NCI-H226 (cell line): ENCODE data around the gene MET.
"Not testable (repeated sequence)": the region's sequence is repeated elsewhere in the genome, so short reads cannot be mapped to it uniquely, and the experiment has no call there.

ENCODE experiments used
- DNase-seq: peaks from one replicate; pipeline ENCODE4 v3.0.0-alpha.2; 2015

Gene MET

DNA sequence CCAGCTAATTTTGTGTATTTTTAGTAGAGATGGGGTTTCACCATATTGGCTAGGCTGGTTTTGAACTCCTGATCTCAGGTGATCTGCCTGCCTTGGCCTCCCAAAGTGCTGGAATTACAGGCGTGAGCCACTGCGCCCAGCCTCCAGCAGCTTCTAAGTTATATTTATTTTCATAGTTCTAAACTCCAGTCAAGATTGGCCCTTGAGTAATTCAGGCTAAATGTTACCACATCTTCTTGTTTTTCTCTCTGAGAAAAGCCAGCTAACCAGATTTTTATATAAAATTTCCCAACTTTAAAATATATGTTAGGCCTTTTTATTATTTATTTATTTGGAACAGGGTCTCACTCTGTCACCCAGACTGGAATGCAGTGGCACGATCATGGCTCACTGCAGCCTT lies 141.4 kb downstream of the MET start:
- DNase-seq, result not testable (repeated sequence)

DNA sequence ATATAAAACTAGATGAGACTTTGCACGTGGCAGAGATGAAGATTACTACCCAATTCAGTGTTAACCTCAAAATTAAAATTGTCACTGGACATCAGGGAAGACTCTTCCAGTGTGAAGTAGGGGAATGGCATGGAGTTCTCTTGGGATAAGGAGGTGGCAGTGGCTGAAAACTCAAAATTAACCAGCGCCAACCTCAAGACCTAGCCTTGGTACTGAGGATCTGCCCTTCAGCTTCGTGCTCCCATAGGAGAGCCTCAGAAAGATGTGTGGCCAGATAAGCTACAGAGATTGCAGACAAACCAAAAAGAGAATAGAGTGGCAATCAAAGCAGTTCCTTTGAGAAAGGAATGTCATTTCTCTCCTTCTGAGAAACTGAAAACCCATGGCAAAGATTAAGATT lies 143.0 kb downstream of the MET start:
- no peak for DNase-seq

DNA sequence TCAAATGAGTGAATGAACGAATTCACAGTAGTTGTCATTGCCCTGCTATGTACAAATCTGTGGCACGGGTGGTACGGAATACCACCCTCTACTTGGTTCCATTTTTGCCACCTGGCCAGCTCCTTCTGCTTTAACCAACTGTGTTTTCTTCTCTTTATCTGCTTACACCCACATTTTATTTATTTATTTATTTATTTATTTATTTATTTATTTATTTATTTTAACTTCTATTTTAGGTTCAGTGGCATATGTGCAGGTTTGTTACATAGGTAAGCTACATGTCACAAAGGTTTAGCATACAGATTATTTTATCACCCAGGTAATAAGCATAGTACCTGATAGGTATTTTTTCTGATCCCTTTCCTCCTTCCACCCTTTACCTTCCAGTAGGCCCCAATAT lies 148.2 kb downstream of the MET start:
- no peak for DNase-seq

DNA sequence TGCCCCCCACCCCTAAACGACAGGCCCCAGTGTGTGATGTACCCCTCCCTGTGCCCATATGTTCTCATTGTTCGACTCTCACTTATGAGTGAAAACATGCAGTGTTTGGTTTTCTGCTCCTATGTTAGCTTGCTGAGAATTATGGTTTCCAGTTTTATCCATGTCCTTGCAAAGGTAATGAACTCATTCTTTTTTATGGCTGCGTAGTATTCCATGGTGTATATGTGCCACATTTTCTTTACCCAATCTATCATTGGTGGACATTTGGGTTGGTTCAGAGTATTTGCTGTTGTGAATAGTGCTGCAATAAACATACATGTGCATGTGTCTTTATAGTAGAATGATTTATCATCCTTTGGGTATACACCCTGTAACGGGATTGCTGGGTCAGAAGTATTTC lies 149.7 kb downstream of the MET start:
- not testable (repeated sequence) for DNase-seq

DNA sequence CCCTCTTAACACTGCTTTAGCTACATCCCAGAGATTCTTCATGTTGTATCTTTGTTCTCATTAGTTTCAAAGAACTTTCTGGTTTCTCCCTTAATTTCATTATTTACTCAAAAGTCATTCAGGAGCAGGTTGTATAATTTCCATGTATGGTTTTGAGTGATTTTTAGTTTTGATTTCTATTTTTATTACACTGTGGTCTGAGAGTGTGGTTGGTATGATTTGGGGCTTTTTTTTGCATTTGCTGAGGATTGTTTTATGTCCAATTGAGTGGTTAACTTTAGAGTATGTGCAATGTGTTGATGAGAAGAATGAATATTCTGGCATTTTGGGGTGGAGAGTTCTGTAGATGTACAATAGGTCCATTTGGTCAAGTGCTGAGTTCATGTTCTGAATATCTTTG lies 152.5 kb downstream of the MET start:
- DNase-seq, result no peak

DNA sequence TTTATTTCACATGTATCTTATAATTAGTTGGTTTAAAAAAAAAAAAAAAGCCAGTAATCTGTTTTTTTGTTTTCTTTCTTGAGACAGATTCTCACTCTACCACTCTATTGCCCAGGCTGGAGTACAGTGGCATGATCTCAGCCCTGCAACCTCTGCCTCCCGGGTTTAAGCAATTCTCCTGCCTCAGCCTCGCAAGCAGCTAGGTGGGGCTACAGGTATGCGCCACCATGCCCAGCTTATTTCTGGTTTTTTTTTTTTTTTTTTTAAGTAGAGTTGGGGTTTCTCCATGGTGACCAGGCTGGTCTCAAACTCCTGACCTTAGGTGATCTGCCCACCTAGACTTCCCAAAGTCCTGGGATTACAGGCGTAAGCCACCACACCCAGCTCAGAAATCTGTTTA lies 156.3 kb downstream of the MET start:
- DNase-seq, result no peak

DNA sequence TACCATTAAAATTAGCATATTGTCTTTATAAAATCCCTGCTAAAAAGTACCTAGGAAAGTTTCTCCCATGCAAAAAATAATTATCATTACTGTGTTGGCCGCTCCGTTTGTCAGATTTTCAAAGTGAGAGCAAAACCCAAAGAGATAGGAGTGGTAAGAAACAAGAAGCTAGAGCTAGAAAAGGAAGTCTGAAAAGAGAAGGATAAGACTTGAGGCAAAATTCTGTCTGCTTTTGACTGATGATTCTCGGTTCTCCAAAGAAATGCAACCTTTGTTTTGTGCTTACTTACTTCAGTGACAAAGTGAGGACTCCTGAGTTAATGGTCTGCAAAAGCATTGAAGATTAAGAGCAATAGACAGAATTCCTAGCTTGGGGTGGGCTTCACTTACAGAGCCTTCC lies 157.0 kb downstream of the MET start:
- no peak for DNase-seq

DNA sequence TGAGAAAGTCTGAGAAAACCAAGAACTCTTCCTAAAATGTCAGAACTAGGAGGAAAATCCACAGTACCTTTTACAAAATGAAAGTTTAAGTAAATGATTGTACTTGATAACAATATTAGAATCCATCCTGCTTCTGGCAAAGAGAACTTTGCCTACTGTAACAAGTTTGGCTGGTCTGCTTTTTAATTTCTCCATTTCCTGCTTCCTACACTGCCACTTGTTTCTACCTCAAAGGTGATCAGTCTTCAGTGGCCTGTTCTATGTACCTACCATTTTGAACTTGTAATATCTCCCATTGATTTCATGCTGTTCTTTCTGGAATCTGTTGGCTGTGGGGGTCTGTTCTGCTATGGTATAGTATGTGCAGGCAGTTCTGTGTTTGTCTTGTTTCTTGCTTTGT lies 157.5 kb downstream of the MET start:
- no peak for DNase-seq

DNA sequence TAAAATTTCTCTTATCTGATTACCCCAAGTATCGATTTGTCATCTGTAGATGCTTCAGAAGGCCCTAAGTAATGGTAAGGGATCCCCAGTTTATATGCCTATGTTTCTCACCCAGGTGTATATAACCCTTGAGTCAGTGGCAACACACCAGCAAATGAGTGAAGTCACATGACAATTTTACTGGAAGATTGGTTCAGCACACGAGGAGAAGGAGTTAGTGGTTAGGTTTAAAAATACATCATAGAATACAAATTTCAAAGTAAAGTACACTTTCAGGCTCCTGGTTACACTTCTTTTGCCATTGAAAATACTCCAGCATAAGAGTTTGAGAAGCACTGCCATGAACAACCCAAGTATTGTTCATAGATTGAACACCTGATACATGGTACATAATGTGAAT lies 160.7 kb downstream of the MET start:
- no peak for DNase-seq

DNA sequence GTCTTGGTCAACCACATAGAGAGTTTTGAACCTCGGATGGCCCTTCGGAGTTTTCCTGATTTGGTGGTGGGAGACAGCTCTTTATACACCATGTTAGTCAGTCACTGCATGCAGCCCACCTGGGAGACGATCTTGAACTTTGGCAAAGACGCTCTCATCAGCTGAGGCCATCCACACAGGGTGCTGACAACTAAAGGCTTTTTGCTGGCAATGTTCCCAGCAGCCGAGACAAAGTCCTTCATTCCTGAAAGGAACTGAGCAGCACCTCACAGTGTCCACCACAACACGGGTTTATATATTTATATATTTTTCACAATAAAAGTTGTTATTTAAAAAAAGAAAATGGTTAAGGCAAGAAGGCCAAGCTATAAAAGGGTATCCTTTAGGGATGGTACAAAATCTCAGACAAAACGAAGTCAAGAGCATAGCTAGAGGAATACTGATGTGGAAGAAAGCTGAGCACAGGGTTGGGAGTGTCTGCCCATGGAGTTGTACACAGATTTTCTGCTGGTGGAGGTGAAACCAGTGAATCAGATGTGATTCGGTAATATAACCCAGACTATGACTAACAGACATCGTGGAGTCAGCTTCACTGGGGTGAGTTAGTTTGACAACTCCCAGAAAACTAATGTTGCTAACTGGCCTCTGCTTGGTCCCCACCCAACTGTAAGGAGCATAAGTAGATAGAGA lies 163.0 kb downstream of the MET start:
- peak; percentile 53 for DNase-seq

DNA sequence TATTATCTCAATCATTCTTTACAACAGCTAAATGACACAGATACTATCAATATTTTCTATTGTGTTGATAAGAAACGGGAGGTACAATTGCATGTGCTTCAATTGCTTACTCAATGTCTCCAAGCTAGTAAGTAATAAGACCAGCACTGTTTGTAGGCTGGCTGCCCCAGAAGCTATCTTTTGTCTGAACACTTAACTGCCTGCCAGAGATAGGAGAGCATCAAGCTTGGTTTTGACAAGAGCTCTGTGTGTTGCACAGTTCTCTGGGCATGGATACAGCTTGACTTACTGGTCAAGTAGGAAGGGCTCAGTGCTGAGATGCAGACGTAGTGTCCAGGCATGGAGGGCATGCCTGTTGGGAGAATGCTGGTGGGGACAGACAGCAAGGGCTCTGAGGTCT lies 164.1 kb downstream of the MET start:
- no peak for DNase-seq

DNA sequence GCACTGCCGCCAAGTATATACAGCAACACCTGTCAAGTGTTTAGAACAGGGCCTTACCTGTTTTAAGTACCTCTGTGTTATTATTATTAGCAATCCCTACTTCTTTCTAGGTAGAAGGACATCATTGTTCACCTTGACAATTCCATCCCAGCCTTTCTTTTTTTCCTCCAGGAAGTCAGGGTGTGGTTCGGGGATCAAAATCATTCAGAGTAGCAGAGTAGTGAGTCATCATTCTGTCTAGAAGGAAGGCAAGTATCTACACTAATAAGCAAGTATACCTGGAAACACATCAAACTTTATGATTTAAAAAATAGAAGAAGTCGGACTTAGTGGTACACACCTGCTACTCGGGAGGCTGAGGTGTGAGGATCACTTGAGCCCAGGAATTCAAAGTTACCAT lies 164.9 kb downstream of the MET start:
- peak; percentile 52 for DNase-seq

DNA sequence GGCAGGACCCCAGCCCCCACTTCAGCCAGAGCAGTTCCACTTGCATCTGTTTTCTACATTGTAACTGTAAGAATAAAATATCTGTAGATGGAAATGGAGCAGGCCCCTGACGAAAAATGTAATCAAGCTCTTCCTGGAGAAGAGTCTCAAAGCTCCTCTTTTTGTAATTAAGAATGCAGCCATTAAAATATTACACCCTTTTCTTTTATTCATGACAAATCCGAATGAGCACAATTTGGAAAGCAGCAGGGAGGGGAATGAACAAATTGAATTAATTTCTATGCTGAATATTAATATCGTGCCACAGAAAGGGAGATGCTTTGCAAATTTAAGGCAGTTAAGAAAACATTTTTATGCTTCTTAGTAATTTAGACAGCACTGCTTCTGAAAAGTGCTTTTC lies 165.6 kb downstream of the MET start:
- DNase-seq, result no peak

DNA sequence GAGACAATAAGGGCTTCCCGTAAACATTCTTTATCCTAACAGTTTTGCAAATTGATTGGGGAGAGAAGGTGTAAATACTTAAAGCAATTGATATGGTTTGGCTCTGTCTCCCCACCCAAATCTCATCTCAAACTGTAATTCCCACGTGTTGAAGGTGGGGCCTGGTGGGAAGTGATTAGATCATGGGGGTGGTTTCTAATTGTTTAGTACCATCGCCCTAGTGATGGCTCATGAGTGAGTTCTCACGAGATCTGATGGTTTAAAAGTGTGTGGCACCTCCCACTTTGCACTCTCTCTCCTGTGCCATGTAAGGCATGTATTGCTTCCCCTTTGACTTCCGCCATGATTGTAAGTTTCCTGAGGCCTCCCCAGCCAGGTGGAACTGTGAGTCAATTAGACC lies 168.3 kb downstream of the MET start:
- DNase-seq, result no peak

DNA sequence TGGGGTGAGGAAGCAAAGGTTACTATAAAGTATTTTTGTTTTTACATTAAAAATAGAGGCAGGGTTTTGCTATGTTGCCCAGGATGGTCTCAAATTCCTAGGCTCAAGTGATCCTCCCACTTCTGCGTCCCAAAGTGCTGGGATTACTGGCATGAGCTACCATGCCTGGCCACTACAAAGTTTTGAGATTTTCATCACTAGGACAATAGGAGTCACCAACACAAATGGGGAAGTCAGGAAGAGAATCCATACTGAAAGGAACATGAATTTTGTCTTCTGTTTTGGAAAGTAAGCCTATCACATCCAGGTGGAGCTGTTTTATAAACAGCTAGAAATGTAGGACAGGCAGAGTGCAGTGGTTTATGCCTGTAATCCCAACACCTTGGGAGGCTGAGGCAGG lies 170.4 kb downstream of the MET start:
- no peak for DNase-seq

DNA sequence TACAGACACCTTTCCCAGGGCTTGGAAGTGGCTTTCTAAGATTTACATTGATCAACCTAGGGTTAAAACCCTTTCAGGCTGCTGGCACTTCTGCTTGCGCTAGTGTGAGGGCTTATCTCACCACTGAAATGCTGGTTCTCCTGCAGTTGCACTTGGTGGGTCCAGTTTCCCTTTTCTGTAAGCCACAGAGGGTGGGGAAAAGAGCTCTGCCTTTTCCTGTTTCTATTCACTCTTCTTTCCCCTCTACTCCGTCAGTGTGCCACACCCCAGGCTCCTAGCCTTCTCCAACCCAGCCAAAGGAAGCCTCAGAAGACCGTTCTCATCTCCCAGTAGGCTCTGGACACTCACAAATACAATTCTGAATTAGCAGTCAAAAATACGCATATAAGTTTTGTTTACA lies 171.4 kb downstream of the MET start:
- no peak for DNase-seq
